Right cardiac atrium (tissue), 5 donors: ENCODE measurements around the gene ANO10. TPM values are rescaled to one million over a fixed set of nuclear protein-coding genes. Genes with fewer than 3 reads are reported as not detected.
A peak's percentile ranks its signal among the peaks of the same experiment; 100 is the strongest.

ENCODE experiments used
- ATAC-seq, 2 donors: fragments of 200-7000 bp; cut with Tn5 transposase; one replicate each; pipeline versions ENCODE4 v1.8.0 to v1.9.1; 2020; ENCODE audit warnings: moderate library complexity in 2 of 2, mild to moderate bottlenecking in 1 of 2
- DNase-seq, 3 donors: peaks; one replicate each; pipeline ENCODE4 v3.0.0-alpha.2; 2020
- H3K27ac ChIP-seq: one replicate; pipeline ENCODE4 v1.5.1; 2013; ENCODE audit warnings: mild to moderate bottlenecking, low read length, control low read depth, moderate library complexity
- H3K27me3 ChIP-seq: one replicate; pipeline ENCODE4 v1.6.1; 2013; ENCODE audit not compliant: control insufficient read depth, insufficient read depth
- H3K4me1 ChIP-seq: one replicate; pipeline ENCODE4 v1.6.1; 2013; ENCODE audit warnings: low read length; ENCODE audit not compliant: control insufficient read depth, insufficient read depth
- H3K4me3 ChIP-seq: one replicate; pipeline ENCODE4 v1.5.1; 2013; ENCODE audit warnings: low read length, control low read depth
- H3K9me3 ChIP-seq: one replicate; pipeline ENCODE4 v1.6.1; 2013; ENCODE audit warnings: low read length; ENCODE audit not compliant: control insufficient read depth
- WGBS: extraction: QIAGEN DNeasy Blood & Tissue Kit; methylation state at CpG from one replicate; pipeline ENCODE4 v1.1.7; 2013; 5-methylcytosine and 5-hydroxymethylcytosine counted together
- intact Hi-C, 4 donors: fragments of 100-400 bp; cut with DNase I; formaldehyde crosslinking; loops; one replicate each; pipeline versions ENCODE4 v1.11.0 to v1.14.0; 2022 to 2023
- polyA plus RNA-seq: library from polyadenylated mRNA; stranded (reverse); fragments of 200-250 nt; gene quantifications from one replicate; pipeline ENCODE4 v1.2.3, GENCODE V29; 2013
- total RNA-seq, 4 donors: library from RNA; stranded (reverse); fragmentation: NEBNext Ultra II Directional; extraction: Animal tissue kit (Norgen Biotek cat#: 25700); gene quantifications; one replicate each; pipeline ENCODE4 v1.2.1, GENCODE V29; 2021
- donor health status: healthy with polysubstance abuse.
- donor health status: DM: no; HTN: yes; CAD: no.
- donor health status: DM: no; HTN: no; CAD: no.
- donor health status: DM: no; HTN: yes; CAD: no; lungs with severe emphysema.
- donor health status: DM: yes; HTN: yes; CAD: no.

The ANO10 gene
- total and polyA plus RNA-seq, 5 donors, result 9.3 to 16.5 (median 15.8) TPM

- H3K4me3 ChIP-seq, result no peak overlapping the region
- H3K4me1 ChIP-seq, result no peaks in the 10 kb centered on the region
- no peaks in the 10 kb centered on the region for H3K9me3 ChIP-seq
- no peaks in the 10 kb centered on the region for H3K27me3 ChIP-seq
- no peak for DNase-seq
- no peak for ATAC-seq
- no peak overlapping the region for H3K27ac ChIP-seq
- WGBS, result 77% methylated on average over 7 of the region's 7 CpGs
- intact Hi-C loops, result no loop called here
Observed at GRCh38 chr3:43413676-43414368, 208.0 kb downstream of the ANO10 start.

- intact Hi-C loops, result no loop called here
Observed at GRCh38 chr3:43411429-43411828, 210.4 kb downstream of the ANO10 start.

DNA sequence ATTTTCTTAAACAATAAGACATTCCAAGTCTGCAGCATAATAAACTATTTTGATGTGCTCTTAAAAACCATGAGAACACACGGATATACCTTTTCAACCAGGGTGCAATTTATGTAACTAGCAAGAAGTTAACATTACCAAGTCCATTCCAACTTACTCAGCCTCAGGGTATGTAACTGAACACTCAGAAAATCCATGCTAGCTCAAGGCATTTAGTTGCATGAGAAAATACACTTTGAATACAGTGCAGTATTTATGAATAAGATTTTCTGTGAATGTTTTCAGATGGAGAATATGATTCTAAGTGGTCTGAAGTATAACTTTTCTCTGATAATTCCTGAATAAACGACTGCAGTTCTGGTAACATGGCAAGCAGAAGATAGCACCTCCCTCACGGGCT lies 211.2 kb downstream of the ANO10 start:
- Histone ChIP-seq H3K4me3 (no peak overlapping the region), H3K4me1 (no peaks in the 10 kb centered on the region), H3K27ac (no peak overlapping the region), H3K9me3 (no peaks in the 10 kb centered on the region), H3K27me3 (no peaks in the 10 kb centered on the region)
- intact Hi-C loops, result no loop called here
- DNase-seq, result no peak
- no peak for ATAC-seq
- WGBS, result 90% methylated on average over 3 of the region's 3 CpGs

More at GRCh38 chr3:43411429-43411828, 210.4 kb downstream of the ANO10 start:
- Histone ChIP-seq H3K27me3 (no peaks in the 10 kb centered on the region), H3K27ac (no peak overlapping the region), H3K9me3 (no peaks in the 10 kb centered on the region), H3K4me1 (no peaks in the 10 kb centered on the region), H3K4me3 (no peak overlapping the region)
- ATAC-seq, result no peak
- 91% methylated on average over 1 of the region's 1 CpG for WGBS
- no peak for DNase-seq

DNA sequence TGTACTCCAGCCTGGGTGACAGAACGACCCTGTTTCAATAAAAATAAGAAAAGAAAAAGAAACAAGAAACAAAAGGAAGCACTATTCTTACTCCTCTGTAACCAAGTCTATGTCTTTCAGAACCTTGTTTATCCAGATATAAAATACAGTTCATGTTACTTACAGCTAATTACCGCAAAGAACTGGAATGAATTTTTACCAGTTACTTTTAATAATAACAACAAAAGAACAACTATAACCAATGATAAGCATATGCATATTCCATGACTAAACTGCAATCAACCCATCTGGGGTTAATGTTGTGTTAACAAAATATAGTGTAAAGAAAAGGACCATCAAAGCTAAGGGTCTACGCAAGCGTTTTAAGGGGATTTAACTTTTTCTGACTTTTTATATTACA lies 212.3 kb downstream of the ANO10 start:
- no peak for ATAC-seq
- Histone ChIP-seq H3K27ac (no peak overlapping the region), H3K4me3 (no peak overlapping the region), H3K4me1 (no peaks in the 10 kb centered on the region), H3K9me3 (no peaks in the 10 kb centered on the region), H3K27me3 (no peaks in the 10 kb centered on the region)
- 91% methylated on average over 4 of the region's 4 CpGs for WGBS
- intact Hi-C loops, result no loop called here
- no peak for DNase-seq

- DNase-seq, result no peak
- Histone ChIP-seq H3K27ac (no peak overlapping the region), H3K4me3 (no peak overlapping the region), H3K27me3 (no peaks in the 10 kb centered on the region), H3K4me1 (no peaks in the 10 kb centered on the region), H3K9me3 (no peaks in the 10 kb centered on the region)
- intact Hi-C loops, result no loop called here
- 92% methylated on average over 4 of the region's 4 CpGs for whole genome bisulfite sequencing
- ATAC-seq, result no peak
Observed at GRCh38 chr3:43406643-43407023, 215.2 kb downstream of the ANO10 start.

GRCh38 chr3:43405888-43406642 lies 215.7 kb downstream of the ANO10 start:
- intact Hi-C loops, result no loop called here
- Histone ChIP-seq H3K9me3 (no peaks in the 10 kb centered on the region), H3K27me3 (no peaks in the 10 kb centered on the region), H3K27ac (no peak overlapping the region), H3K4me3 (no peak overlapping the region), H3K4me1 (no peaks in the 10 kb centered on the region)
- peak; percentile 53 to 83 for ATAC-seq
- 55% methylated on average over 11 of the region's 11 CpGs for WGBS
- DNase-seq, result no peak

DNA sequence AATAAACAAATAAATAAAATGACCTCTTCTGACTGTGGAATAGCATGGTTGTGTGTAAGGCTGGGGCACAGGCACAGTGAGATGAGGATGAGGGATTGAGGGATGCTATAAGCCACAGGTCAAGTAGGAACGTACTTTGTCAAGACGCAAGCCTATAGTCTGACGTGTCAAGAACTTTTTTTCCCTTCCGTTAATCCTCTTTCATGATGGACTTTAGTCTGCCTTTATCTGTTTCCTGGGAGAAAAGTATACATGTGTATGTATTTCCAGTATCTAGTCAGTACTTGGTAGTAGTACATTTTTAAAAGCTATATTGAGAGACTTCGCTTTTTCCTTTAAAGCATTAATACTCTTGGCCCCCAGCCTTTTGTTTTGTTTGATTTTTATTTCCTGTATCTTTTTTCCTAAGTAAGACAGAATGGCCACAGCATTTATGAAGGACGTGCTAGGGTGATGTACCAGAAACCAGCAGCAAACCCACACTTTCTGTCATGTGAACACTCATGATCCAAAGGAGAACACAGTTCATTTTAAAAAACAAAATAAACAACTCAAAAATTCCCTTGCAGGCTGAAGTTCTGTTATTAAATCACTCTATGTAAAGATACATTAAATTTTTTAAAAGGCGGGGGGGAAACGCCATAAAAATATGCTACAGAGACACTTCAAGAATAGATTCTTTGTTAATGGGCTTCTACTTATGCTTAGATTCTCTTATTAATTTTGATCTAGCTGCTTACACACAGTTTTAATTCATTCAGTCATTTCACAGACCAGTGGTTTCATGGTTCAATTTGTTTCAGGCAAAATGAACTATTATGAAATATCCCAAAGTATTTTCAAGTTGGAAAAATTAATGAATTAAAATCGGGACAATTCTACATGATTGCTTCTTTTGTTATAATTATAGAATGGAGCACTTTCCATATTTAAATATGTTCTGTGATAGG lies 220.8 kb downstream of the ANO10 start:
- DNase-seq (no peak), ATAC-seq (no peak)
- Histone ChIP-seq H3K27ac (no peak overlapping the region), H3K27me3 (no peaks in the 10 kb centered on the region), H3K4me1 (peaks cover 3% of the 10 kb centered on the region), H3K4me3 (no peak overlapping the region), H3K9me3 (no peaks in the 10 kb centered on the region)
- WGBS, result 86% methylated on average over 9 of the region's 9 CpGs
- intact Hi-C loops, result no loop called here

DNA sequence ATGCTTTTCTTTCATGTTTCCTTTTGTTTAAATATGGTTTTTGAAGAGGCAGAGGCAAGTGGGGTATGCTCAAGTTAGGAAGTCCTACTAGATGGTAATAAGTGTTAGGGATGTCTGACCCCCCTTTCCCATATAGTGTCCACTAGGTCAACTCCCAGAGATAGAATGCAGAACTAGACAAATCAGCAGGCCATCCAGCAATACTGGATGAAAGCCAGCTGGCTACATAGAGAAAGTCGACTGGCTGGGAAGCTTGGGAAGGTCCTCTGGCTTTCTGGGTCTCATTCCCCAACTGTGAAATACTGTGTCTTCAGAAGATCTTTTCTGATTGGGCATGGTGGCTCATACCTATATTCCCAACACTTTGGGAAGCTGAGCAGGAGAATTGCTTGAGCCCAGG lies 221.6 kb downstream of the ANO10 start:
- DNase-seq (no peak), ATAC-seq (no peak)
- H3K27me3 ChIP-seq, result no peaks in the 10 kb centered on the region
- H3K27ac ChIP-seq, result no peak overlapping the region
- no peak overlapping the region for H3K4me3 ChIP-seq
- H3K9me3 ChIP-seq, result no peaks in the 10 kb centered on the region
- WGBS, result 10% methylated on average over 1 of the region's 1 CpG
- intact Hi-C loops, result no loop called here
- peaks cover 3% of the 10 kb centered on the region for H3K4me1 ChIP-seq

- WGBS, result 83% methylated on average over 6 of the region's 6 CpGs
- no peak overlapping the region for H3K4me3 ChIP-seq
- no peak for ATAC-seq
Observed at GRCh38 chr3:43399034-43399433, 222.8 kb downstream of the ANO10 start.

GRCh38 chr3:43394041-43394554 lies 227.7 kb downstream of the ANO10 start:
- intact Hi-C loops, result no loop called here
- Histone ChIP-seq H3K9me3 (no peaks in the 10 kb centered on the region), H3K4me1 (peaks cover 9% of the 10 kb centered on the region), H3K27ac (no peak overlapping the region), H3K4me3 (no peak overlapping the region), H3K27me3 (no peaks in the 10 kb centered on the region)
- DNase-seq (peak; percentile 83 to 91 (median 87)), ATAC-seq (peak; percentile 90 to 92)
- WGBS, result 20% methylated on average over 2 of the region's 2 CpGs

More at GRCh38 chr3:43399034-43399433, 222.8 kb downstream of the ANO10 start:
- DNase-seq, result no peak
- intact Hi-C loops, result no loop called here
- Histone ChIP-seq H3K27me3 (no peaks in the 10 kb centered on the region), H3K27ac (no peak overlapping the region), H3K4me1 (peaks cover 3% of the 10 kb centered on the region), H3K9me3 (no peaks in the 10 kb centered on the region)
